ENCODE measurements around the gene CLPTM1.
"Not testable (repeated sequence)": the region's sequence is repeated elsewhere in the genome, so short reads cannot be mapped to it uniquely, and the experiment has no call there.

The CLPTM1 gene, protein sequence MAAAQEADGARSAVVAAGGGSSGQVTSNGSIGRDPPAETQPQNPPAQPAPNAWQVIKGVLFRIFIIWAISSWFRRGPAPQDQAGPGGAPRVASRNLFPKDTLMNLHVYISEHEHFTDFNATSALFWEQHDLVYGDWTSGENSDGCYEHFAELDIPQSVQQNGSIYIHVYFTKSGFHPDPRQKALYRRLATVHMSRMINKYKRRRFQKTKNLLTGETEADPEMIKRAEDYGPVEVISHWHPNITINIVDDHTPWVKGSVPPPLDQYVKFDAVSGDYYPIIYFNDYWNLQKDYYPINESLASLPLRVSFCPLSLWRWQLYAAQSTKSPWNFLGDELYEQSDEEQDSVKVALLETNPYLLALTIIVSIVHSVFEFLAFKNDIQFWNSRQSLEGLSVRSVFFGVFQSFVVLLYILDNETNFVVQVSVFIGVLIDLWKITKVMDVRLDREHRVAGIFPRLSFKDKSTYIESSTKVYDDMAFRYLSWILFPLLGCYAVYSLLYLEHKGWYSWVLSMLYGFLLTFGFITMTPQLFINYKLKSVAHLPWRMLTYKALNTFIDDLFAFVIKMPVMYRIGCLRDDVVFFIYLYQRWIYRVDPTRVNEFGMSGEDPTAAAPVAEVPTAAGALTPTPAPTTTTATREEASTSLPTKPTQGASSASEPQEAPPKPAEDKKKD

DNA sequence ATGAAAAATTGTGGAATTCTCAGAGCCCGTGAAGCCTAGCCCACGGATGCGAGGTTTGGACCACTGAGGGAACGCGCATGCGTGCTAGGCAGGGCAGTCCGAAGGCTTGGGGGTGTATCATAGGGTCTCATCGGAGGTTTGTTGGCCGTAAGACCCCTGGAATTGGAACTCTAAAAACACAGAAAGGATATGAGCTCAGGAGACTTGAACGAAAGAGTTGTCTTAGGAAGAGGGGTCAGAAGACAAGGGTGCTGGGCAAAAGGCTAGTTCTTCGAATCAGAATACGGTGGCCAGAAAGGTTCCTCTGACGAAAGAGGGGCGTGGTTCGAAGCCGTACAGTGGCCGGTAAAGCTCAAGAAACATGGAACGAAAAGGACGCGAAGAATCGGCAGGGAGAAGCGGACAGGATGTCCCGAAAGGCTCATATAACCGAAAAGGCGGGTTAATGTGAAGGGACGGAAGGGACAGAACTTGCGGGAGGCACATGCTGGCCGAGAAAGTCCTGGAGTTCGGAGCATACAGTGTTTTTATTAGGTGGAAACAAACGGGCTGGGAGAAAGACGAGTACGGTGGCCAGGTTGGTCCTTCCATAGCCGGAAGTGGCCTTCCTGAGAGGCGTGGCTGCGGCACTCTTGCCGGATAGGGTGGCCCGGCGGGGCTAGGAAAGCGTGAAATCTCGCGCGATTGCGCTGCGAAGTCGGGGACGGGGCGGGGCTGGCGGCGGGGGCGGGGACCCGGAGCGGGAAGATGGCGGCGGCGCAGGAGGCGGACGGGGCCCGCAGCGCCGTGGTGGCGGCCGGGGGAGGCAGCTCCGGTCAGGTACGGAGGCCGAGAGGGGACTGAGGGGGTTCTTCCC, at the start of gene CLPTM1:
Gene CLPTM1 (plus strand): TSS at position 732 of the 856 bp plus-strand sequence. CDS start 16 bp downstream, at position 748.
- peak; percentile 94 to 96 for DNase-seq (ENCODE audit: low read depth in 1 of 2, low spot score in 1 of 2)

DNA sequence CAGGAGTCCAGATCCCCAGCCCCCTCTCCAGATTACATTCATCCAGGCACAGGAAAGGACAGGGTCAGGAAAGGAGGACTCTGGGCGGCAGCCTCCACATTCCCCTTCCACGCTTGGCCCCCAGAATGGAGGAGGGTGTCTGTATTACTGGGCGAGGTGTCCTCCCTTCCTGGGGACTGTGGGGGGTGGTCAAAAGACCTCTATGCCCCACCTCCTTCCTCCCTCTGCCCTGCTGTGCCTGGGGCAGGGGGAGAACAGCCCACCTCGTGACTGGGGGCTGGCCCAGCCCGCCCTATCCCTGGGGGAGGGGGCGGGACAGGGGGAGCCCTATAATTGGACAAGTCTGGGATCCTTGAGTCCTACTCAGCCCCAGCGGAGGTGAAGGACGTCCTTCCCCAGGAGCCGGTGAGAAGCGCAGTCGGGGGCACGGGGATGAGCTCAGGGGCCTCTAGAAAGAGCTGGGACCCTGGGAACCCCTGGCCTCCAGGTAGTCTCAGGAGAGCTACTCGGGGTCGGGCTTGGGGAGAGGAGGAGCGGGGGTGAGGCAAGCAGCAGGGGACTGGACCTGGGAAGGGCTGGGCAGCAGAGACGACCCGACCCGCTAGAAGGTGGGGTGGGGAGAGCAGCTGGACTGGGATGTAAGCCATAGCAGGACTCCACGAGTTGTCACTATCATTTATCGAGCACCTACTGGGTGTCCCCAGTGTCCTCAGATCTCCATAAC, 49.6 kb upstream of the CLPTM1 start, which contains the start of gene APOE:
Gene APOE (plus strand): TSS at position 360 of the 724 bp plus-strand sequence. CDS start 829 bp downstream, outside the sequence.
- no peak for DNase-seq (ENCODE audit: low read depth in 1 of 2, low spot score in 1 of 2)

DNA sequence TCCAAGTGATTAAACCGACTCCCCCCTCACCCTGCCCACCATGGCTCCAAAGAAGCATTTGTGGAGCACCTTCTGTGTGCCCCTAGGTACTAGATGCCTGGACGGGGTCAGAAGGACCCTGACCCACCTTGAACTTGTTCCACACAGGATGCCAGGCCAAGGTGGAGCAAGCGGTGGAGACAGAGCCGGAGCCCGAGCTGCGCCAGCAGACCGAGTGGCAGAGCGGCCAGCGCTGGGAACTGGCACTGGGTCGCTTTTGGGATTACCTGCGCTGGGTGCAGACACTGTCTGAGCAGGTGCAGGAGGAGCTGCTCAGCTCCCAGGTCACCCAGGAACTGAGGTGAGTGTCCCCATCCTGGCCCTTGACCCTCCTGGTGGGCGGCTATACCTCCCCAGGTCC, 47.6 kb upstream of the CLPTM1 start:
- DNase-seq (ENCODE audit: low read depth in 1 of 2, low spot score in 1 of 2) = no peak

GRCh38 chr19:44908074-44908835, 46.9 kb upstream of the CLPTM1 start:
- no peak for DNase-seq (ENCODE audit: low read depth in 1 of 2, low spot score in 1 of 2)

- DNase-seq (ENCODE audit: low read depth in 1 of 2, low spot score in 1 of 2) = no peak
Observed at GRCh38 chr19:44908836-44909261, 46.3 kb upstream of the CLPTM1 start.

DNA sequence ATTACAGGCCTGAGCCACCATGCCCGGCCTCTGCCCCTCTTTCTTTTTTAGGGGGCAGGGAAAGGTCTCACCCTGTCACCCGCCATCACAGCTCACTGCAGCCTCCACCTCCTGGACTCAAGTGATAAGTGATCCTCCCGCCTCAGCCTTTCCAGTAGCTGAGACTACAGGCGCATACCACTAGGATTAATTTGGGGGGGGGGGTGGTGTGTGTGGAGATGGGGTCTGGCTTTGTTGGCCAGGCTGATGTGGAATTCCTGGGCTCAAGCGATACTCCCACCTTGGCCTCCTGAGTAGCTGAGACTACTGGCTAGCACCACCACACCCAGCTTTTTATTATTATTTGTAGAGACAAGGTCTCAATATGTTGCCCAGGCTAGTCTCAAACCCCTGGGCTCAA, 45.4 kb upstream of the CLPTM1 start:
- no peak for DNase-seq (ENCODE audit: low read depth in 1 of 2, low spot score in 1 of 2)

DNA sequence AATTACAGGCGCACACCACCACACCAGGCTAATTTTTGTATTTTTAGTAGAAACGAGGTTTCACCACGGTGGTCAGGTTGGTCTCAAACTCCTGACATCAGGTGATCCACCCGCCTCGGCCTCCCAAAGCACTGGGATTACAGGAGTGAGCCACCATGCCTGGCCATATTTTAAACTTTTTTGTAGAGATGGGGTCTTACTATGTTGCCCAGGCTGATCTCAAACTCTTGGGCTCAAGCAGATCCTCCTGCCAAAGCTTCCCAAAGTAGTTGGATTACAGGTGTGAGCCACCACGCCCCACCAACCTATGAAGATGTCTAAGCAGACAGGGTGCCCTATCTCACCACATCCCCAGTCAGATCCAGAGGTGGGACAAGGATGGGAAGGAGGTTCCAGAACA, 43.3 kb upstream of the CLPTM1 start:
- not testable (repeated sequence) for DNase-seq (ENCODE audit: low read depth in 1 of 2, low spot score in 1 of 2)

- no peak for DNase-seq (ENCODE audit: low read depth in 1 of 2, low spot score in 1 of 2)
Observed at GRCh38 chr19:44912854-44913253, 42.3 kb upstream of the CLPTM1 start.

DNA sequence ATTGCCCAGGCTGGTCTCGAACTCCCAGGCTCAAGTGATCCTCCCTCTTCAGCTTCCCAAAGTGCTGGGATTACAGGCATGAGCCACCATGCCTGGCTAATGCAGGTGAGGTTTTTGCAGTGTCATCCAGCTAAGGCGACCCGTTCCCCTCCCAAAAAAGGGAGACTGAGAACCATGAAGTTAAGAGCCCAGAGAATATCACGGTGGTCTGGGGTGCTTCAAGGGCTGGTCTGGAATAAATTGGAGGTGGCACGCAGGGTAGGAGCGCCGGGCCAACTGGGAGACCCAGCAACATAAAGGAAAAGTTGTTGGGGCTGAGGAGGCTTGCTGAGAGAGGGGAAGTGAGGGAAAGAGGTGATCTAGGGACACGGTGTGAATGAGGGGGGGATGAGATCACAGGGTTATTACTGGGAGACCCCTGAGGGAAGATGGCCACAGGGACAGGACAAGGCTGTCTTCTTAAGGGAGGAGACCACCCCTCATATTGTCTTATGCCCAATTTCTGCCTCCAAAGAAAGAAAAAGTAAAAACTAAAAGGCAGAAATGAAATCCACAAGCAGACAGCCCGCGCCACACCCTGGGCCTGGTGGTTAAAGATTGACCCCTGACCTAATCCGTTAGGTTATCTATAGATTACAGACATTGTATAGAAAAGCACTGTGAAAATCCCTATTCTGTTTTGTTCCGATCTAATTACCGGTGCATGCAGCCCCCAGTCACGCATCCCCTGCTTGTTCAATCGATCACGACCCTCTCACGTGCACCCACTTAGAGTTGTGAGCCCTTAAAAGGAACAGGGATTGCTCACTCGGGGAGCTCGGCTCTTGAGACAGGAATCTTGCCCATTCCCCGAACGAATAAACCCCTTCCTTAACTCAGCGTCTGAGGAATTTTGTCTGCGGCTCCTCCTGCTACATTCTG, 41.4 kb upstream of the CLPTM1 start:
- not testable (repeated sequence) for DNase-seq (ENCODE audit: low read depth in 1 of 2, low spot score in 1 of 2)

DNA sequence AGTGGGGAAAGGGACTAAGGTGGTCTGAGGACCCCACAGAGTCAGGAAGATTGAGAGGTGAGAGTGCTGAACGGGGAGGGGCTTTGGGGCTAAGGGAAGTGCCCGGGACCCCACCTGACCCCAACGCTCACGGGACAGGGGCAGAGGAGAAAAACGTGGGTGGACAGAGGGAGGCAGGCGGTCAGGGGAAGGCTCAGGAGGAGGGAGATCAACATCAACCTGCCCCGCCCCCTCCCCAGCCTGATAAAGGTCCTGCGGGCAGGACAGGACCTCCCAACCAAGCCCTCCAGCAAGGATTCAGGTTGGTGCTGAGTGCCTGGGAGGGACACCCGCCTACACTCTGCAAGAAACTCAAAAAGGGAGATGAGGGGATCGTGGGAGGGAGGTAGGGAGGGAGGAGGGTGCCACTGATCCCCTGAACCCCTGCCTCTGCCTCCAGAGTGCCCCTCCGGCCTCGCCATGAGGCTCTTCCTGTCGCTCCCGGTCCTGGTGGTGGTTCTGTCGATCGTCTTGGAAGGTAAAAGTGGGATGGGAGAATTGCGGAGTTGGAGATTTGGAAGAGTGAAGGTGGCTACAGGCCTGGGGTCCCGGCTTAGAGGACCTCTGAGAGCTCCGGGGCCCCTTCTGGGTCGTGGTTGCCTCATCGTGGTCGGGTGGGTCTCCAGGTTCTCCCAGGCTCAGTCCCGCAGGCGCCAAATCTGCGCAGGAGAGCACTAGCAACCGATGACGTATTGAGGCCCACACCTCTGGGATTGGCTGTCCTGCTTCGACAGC, 40.6 kb upstream of the CLPTM1 start, which contains the start of gene APOC1:
Gene APOC1 (plus strand): TSS at position 176 of the 774 bp plus-strand sequence. CDS start 284 bp downstream, at position 460.
- DNase-seq (ENCODE audit: low read depth in 1 of 2, low spot score in 1 of 2) = peak; percentile 38 to 59

- no peak for DNase-seq (ENCODE audit: low read depth in 1 of 2, low spot score in 1 of 2)
Observed at GRCh38 chr19:44924243-44924725, 30.9 kb upstream of the CLPTM1 start.

DNA sequence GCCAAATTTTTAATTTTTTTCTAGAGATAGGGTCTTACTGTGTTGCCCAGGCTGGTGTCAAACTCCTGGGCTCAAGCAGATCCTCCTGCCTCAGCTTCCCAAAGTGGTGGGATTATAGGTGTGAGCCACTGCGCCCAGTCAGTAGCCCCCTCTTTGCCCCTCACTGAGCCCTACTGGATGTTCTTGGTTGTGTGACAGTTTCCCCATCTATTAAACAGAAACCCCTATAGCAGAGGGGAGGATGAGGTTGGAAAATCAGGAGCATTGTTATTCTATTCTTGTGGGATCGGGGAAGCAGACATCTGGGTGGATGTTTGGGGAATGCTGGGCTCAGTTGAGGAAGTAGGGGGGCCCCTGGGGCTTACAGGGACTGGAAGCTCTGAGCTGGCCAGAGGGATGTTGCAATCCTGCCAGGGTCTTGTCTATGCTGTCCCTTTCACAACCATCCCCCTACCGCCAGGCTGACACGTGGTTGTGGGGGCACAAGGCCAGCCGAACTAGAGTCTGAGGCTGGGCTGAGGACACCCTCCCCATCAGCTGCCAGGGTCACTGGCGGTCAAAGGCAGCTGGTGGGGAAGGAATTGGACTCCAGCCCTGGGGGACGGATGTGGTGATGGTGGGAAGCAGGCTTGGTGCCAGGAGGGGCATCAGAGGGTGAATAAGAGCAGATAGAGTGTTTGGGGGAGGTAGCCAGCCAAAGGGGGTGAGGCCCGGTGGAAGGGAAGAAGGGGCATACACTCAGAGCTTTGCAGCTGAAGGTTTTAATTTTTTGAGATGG, 29.9 kb upstream of the CLPTM1 start:
- DNase-seq (ENCODE audit: low read depth in 1 of 2, low spot score in 1 of 2) = no peak

GRCh38 chr19:44926245-44927077, 28.7 kb upstream of the CLPTM1 start:
- DNase-seq (ENCODE audit: low read depth in 1 of 2, low spot score in 1 of 2) = not testable (repeated sequence)

GRCh38 chr19:44927746-44928145, 27.4 kb upstream of the CLPTM1 start:
- DNase-seq (ENCODE audit: low read depth in 1 of 2, low spot score in 1 of 2) = no peak

- no peak for DNase-seq (ENCODE audit: low read depth in 1 of 2, low spot score in 1 of 2)
Observed at GRCh38 chr19:44930088-44930487, 25.1 kb upstream of the CLPTM1 start.

DNA sequence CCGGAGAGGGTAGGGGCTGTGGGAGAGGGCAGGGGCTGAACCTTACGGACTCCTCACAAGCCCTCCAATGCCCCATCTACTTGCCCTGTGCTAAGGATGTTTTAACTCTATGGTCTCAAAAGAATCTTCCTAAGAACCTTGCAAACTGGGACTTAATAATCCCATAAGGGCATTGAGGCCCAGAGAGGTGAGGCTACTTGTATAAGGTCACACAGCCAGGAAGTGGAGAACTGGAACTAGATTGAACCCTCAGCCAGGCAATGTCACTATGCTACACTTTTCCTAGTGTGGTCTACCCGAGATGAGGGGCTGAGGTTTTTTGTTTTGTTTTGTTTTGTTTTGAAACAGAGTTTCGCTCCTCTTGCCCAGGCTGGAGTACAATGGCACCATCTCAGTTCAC, 23.6 kb upstream of the CLPTM1 start:
- no peak for DNase-seq (ENCODE audit: low read depth in 1 of 2, low spot score in 1 of 2)

All from activated T-helper 1 cell treated with anti-CD3 and anti-CD28 coated beads, Interleukin-2, amount 50 U/mL, for 16 hours (primary cell).